BLaER1 treated with 17β-estradiol and CSF1 and Interleukin-3, amounts not matched to agents 10 nM and 100 nM (cell line): ENCODE results near the gene CSNK1G2.
A peak's percentile ranks its signal among the peaks of the same experiment; 100 is the strongest.

Experiments
- H3K27ac ChIP-seq, 11 experiments: shearing (Covaris generic); formaldehyde crosslinking; 2 replicates each; pipeline ENCODE4 v1.8.1; 2022
- H3K27me3 ChIP-seq, 11 experiments: shearing (Covaris generic); formaldehyde crosslinking; 2 replicates each; pipeline ENCODE4 v1.8.1; 2022
- H3K36me3 ChIP-seq, 11 experiments: shearing (Covaris generic); formaldehyde crosslinking; 2 replicates each; pipeline ENCODE4 v1.8.1; 2022
- H3K4me1 ChIP-seq, 10 experiments: shearing (Covaris generic); formaldehyde crosslinking; 2 replicates each; pipeline ENCODE4 v1.8.1; 2022
- H3K4me2 ChIP-seq, 11 experiments: shearing (Covaris generic); formaldehyde crosslinking; 2 replicates each; pipeline ENCODE4 v1.8.1; 2022
- H3K4me3 ChIP-seq, 10 experiments: shearing (Covaris generic); formaldehyde crosslinking; 2 replicates each; pipeline ENCODE4 v1.8.1; 2022
- H3K9ac ChIP-seq, 11 experiments: shearing (Covaris generic); formaldehyde crosslinking; 2 replicates each; pipeline ENCODE4 v1.8.1; 2022
- H3K9me3 ChIP-seq, 11 experiments: shearing (Covaris generic); formaldehyde crosslinking; replicated peaks in 1 of 11; 2 replicates each; pipeline ENCODE4 v1.8.1; 2022
- H4K20me1 ChIP-seq, 11 experiments: shearing (Covaris generic); formaldehyde crosslinking; 2 replicates each; pipeline ENCODE4 v1.8.1; 2022
- Cebpa-rat ChIP-seq, 11 experiments: shearing (Covaris generic); IDR thresholded peaks; 2 replicates each; pipeline ENCODE4 v1.8.1; 2022

Gene CSNK1G2

DNA sequence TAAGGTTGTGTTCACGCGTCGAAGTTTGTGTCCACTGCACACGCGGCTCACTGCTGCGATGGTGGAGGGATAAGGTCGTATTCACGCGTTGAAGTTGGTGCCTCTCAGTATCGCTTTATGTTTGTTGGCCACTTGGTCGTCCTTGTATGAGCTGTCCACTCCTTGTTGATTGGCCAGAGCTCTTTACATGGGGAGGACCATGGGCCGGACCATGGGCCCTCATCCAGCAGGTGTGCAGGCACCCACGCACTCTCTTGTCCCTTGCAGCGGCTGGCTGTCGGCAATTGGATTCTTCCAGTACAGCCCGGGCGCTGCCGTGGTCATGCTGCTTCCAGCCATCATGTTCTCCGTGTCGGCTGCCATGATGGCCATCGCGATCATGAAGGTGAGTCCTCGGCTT, 18.2 kb upstream of the CSNK1G2 start:
- H3K9ac ChIP-seq: 0 out of 22 replicates have a peak overlapping the region, but pooled peaks of 1 of the 11 experiments have one; percentile 23

GRCh38 chr19:1923319-1923718, 17.7 kb upstream of the CSNK1G2 start:
- peaks cover 60 to 73% (median 70%) of the 10 kb centered on the region in 11 experiments for H3K36me3 ChIP-seq

More for the DNA sequence above, 18.2 kb upstream of the CSNK1G2 start:
- Histone ChIP-seq H3K4me3 (no peak overlapping the region), H3K4me2 (peak overlapping the region in 1 of 11 experiments; percentile 7; a peak in 1 of 22 replicates), H3K36me3 (peaks cover 65 to 78% (median 75%) of the 10 kb centered on the region in 11 experiments), H3K4me1 (peaks cover 0 to 33% (median 22%) of the 10 kb centered on the region in 10 experiments; a peak in 16 of 20 replicates), H4K20me1 (peaks cover 0 to 45% (median 9%) of the 10 kb centered on the region in 11 experiments; a peak in 10 of 22 replicates), H3K9me3 (no peaks in the 10 kb centered on the region), H3K27ac (no peak overlapping the region), H3K27me3 (peaks cover 0 to 4% (median 3%) of the 10 kb centered on the region in 11 experiments; a peak in 16 of 22 replicates)
- TF ChIP-seq Cebpa-rat (IDR thresholded peaks at IDR 0.05): no peak

GRCh38 chr19:1924320-1924961, 16.5 kb upstream of the CSNK1G2 start:
- H3K4me2 ChIP-seq: no peak overlapping the region
- H3K9me3 ChIP-seq: no peaks in the 10 kb centered on the region
- H3K4me3 ChIP-seq: no peak overlapping the region
- peaks cover 0 to 38% (median 5%) of the 10 kb centered on the region in 11 experiments; a peak in 8 of 22 replicates for H4K20me1 ChIP-seq
- no peak for TF ChIP-seq Cebpa-rat (IDR thresholded peaks at IDR 0.05)
- peak overlapping the region in 1 of 11 experiments; percentile 6; a peak in 2 of 22 replicates for H3K9ac ChIP-seq
- H3K36me3 ChIP-seq: peaks cover 48 to 62% (median 59%) of the 10 kb centered on the region in 11 experiments
- peak overlapping the region in 1 of 11 experiments; percentile 25; a peak in 1 of 22 replicates for H3K27ac ChIP-seq
- H3K4me1 ChIP-seq: peaks cover 4 to 45% (median 32%) of the 10 kb centered on the region in 10 experiments; a peak in 18 of 20 replicates
- peaks cover 3 to 18% (median 18%) of the 10 kb centered on the region in 11 experiments; a peak in 21 of 22 replicates for H3K27me3 ChIP-seq

More at GRCh38 chr19:1923319-1923718, 17.7 kb upstream of the CSNK1G2 start:
- Histone ChIP-seq H3K9me3 (no peaks in the 10 kb centered on the region), H3K27ac (no peak overlapping the region), H3K4me2 (peak overlapping the region in 1 of 11 experiments; percentile 7; a peak in 1 of 22 replicates), H3K27me3 (peaks cover 1 to 9% (median 8%) of the 10 kb centered on the region in 11 experiments; a peak in 20 of 22 replicates), H3K4me3 (no peak overlapping the region), H4K20me1 (peaks cover 0 to 40% (median 5%) of the 10 kb centered on the region in 11 experiments; a peak in 8 of 22 replicates), H3K4me1 (peaks cover 0 to 36% (median 25%) of the 10 kb centered on the region in 10 experiments; a peak in 16 of 20 replicates), H3K9ac (0 out of 22 replicates have a peak overlapping the region, but pooled peaks of 1 of the 11 experiments have one; percentile 23)
- TF ChIP-seq Cebpa-rat (IDR thresholded peaks at IDR 0.05): no peak

GRCh38 chr19:1925544-1925943, 15.4 kb upstream of the CSNK1G2 start:
- Histone ChIP-seq H3K4me2 (peak overlapping the region in 9 of 11 experiments; percentile 9 to 41 (median 36); a peak in 12 of 22 replicates), H3K27me3 (peaks cover 3 to 18% (median 18%) of the 10 kb centered on the region in 11 experiments; a peak in 21 of 22 replicates), H3K4me1 (peaks cover 10 to 56% (median 42%) of the 10 kb centered on the region in 10 experiments; a peak in 19 of 20 replicates), H3K27ac (no peak overlapping the region), H3K9ac (peak overlapping the region in 1 of 11 experiments; percentile 35; a peak in 2 of 22 replicates), H3K9me3 (no peaks in the 10 kb centered on the region), H4K20me1 (peaks cover 0 to 27% (median 6%) of the 10 kb centered on the region in 11 experiments; a peak in 8 of 22 replicates), H3K36me3 (peaks cover 37 to 51% (median 48%) of the 10 kb centered on the region in 11 experiments), H3K4me3 (no peak overlapping the region)
- no peak for TF ChIP-seq Cebpa-rat (IDR thresholded peaks at IDR 0.05)

GRCh38 chr19:1929021-1929742, 11.8 kb upstream of the CSNK1G2 start:
- H3K9ac ChIP-seq: peak overlapping the region in 9 of 11 experiments; percentile 8 to 71 (median 56); a peak in 18 of 22 replicates
- peaks cover 14 to 18% (median 15%) of the 10 kb centered on the region in 11 experiments; a peak in 21 of 22 replicates for H3K9me3 ChIP-seq
- H3K4me1 ChIP-seq: peaks cover 19 to 71% (median 60%) of the 10 kb centered on the region in 10 experiments
- H4K20me1 ChIP-seq: peaks cover 0 to 11% (median 0%) of the 10 kb centered on the region in 11 experiments; a peak in 3 of 22 replicates
- no peak for TF ChIP-seq Cebpa-rat (IDR thresholded peaks at IDR 0.05)
- H3K27me3 ChIP-seq: peaks cover 3 to 18% (median 18%) of the 10 kb centered on the region in 11 experiments; a peak in 21 of 22 replicates
- H3K4me2 ChIP-seq: peak overlapping the region; percentile 78 to 98 (median 91)
- peak overlapping the region in 3 of 11 experiments; percentile 26 to 34 (median 33); a peak in 6 of 22 replicates for H3K27ac ChIP-seq
- peak overlapping the region in 9 of 10 experiments; percentile 6 to 63 (median 52); a peak in 13 of 20 replicates for H3K4me3 ChIP-seq
- H3K36me3 ChIP-seq: peaks cover 7 to 15% (median 14%) of the 10 kb centered on the region in 11 experiments

GRCh38 chr19:1931445-1931844, 9.5 kb upstream of the CSNK1G2 start:
- Histone ChIP-seq H3K27me3 (peaks cover 3 to 18% (median 18%) of the 10 kb centered on the region in 11 experiments; a peak in 21 of 22 replicates), H3K27ac (no peak overlapping the region), H3K4me2 (no peak overlapping the region), H3K36me3 (no peaks in the 10 kb centered on the region), H3K9ac (no peak overlapping the region), H4K20me1 (peaks cover 0 to 11% (median 0%) of the 10 kb centered on the region in 11 experiments; a peak in 3 of 22 replicates), H3K9me3 (peaks cover 14 to 33% (median 26%) of the 10 kb centered on the region in 11 experiments; a peak in 21 of 22 replicates), H3K4me3 (no peak overlapping the region), H3K4me1 (peaks cover 19 to 61% (median 55%) of the 10 kb centered on the region in 10 experiments)
- no peak for TF ChIP-seq Cebpa-rat (IDR thresholded peaks at IDR 0.05)

DNA sequence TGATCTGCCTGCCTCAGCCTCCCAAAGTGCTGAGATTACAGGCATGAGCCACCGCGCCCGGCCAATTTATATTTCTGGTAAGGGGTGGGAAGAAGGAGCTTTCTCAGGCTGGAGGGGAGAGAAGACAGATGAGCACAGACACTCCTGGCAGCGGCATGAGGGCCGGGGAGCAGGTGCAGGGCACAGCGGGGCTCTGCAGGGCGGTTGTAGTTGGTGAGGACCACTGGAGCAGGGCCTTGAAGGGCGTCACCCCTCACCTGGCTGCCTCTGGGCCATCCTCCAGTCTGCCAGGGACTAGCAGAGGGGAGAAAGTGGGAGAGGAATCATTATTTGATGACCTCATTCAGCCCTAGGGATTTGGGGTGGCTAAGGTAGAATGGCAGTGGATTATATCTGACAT, 8.6 kb upstream of the CSNK1G2 start:
- Histone ChIP-seq H3K4me1 (peaks cover 19 to 55% (median 46%) of the 10 kb centered on the region in 10 experiments), H3K9me3 (peaks cover 14 to 33% (median 26%) of the 10 kb centered on the region in 11 experiments; a peak in 21 of 22 replicates)

GRCh38 chr19:1933244-1933643, 7.7 kb upstream of the CSNK1G2 start:
- no peaks in the 10 kb centered on the region for H3K36me3 ChIP-seq
- no peak overlapping the region for H3K4me3 ChIP-seq
- H3K9me3 ChIP-seq: peaks cover 14 to 33% (median 26%) of the 10 kb centered on the region in 11 experiments; a peak in 21 of 22 replicates
- H3K4me2 ChIP-seq: peak overlapping the region; percentile 18 to 76 (median 48)
- H3K27ac ChIP-seq: no peak overlapping the region
- peaks cover 3 to 11% (median 10%) of the 10 kb centered on the region in 11 experiments; a peak in 21 of 22 replicates for H3K27me3 ChIP-seq
- peak overlapping the region in 1 of 11 experiments; percentile 26; a peak in 1 of 22 replicates for H3K9ac ChIP-seq
- peaks cover 19 to 51% (median 38%) of the 10 kb centered on the region in 10 experiments for H3K4me1 ChIP-seq
- TF ChIP-seq Cebpa-rat (IDR thresholded peaks at IDR 0.05): no peak
- peaks cover 0 to 10% (median 0%) of the 10 kb centered on the region in 11 experiments; a peak in 3 of 22 replicates for H4K20me1 ChIP-seq

More for the DNA sequence above, 8.6 kb upstream of the CSNK1G2 start:
- no peak overlapping the region for H3K4me3 ChIP-seq
- no peaks in the 10 kb centered on the region for H3K36me3 ChIP-seq
- no peak overlapping the region for H3K27ac ChIP-seq
- peaks cover 3 to 18% (median 18%) of the 10 kb centered on the region in 11 experiments; a peak in 21 of 22 replicates for H3K27me3 ChIP-seq
- H3K9ac ChIP-seq: no peak overlapping the region
- peak overlapping the region in 3 of 11 experiments; percentile 47 to 64 (median 57); a peak in 2 of 22 replicates for H3K4me2 ChIP-seq
- H4K20me1 ChIP-seq: peaks cover 0 to 11% (median 0%) of the 10 kb centered on the region in 11 experiments; a peak in 3 of 22 replicates
- TF ChIP-seq Cebpa-rat (IDR thresholded peaks at IDR 0.05): no peak
